Right hindlimb (tissue), 1 donor: ENCODE measurements around the gene LEP.

Experiments
- DNase-seq: peaks from one replicate; pipeline ENCODE4 v3.0.0-alpha.2; 2018

The LEP gene

DNA sequence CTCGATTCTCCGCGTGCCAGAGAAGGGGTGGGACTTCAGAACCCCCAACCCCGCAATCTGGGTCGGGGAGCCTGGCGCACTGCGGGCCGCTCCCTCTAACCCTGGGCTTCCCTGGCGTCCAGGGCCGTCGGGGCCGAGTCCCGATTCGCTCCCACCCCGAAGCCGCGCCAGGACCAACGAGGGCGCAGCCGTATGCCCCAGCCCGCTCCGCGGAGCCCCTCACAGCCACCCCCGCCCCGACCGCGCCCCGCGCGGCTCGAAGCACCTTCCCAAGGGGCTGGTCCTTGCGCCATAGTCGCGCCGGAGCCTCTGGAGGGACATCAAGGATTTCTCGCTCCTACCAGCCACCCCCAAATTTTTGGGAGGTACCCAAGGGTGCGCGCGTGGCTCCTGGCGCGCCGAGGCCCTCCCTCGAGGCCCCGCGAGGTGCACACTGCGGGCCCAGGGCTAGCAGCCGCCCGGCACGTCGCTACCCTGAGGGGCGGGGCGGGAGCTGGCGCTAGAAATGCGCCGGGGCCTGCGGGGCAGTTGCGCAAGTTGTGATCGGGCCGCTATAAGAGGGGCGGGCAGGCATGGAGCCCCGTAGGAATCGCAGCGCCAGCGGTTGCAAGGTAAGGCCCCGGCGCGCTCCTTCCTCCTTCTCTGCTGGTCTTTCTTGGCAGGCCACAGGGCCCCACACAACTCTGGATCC is at the start of gene LEP:
LEP (plus strand) TSS at position 583 of the 691 bp plus-strand sequence. CDS start 10,741 bp downstream, outside the sequence.
- DNase-seq, result no peak

DNA sequence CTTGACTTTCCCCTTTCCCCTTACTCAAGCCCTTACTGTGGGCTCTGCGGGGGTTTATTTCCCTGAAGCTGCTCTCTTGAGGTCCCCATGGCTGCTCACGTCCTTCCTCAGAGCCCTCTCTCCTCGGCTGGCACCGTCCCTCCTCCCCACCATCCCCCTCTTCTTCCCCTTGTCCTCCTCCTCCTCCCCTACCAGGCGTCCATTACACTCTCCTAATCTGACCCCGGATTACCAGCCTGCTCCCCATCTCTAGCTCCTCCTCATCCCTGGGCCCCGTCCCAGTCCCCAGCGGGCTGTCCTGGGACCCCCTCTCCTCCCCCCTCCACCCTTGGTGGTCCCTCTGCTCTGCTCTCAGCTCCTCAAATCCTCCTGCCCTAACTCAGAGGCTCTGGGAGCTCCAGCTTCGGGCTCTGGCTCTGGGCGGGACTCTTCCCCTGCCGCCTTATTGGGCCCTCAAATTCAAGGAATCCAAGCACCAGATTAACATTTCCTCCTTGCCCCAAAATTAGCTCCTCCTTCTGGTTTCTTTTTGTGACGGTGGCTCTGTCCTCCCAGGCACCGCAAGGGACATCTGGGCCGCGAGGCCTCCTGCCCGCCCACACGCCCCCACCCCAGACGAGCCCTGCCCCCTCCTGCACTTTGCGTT is 48.5 kb upstream of the LEP start:
- no peak for DNase-seq

DNA sequence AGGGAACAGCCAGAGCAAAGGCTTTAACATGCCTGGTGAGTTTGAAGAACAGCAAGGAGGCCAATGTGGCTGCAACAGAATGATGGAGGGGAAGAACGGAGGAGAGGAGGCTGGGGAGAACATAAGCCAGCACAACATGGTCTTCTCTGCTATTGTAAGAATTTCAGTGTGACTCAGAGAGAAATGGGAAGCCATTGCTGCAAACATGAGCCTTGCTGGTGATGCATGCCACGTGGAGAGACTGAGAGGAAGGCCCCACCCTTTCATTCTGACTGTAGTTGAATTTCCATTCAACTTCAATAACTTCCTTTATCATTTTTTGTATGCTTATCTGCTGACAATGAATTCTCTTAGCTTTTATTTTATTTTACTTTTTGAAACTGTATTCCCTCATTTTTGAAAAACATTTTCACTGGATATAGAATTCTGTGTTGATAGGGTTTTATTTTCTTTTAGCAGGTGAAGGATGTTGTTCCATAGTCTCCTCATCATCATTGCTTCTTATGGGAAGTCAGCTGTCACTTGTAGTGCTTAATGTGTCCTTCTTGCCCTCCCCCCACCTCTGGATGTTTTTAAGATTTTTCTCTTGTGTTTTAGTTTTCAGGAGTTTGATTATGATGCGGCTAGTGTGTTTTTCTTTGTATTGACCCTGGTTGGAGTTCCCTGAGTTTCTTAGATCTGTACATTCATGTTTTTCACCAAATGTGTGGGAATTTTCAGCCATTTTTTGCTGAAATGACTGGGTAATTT is 46.4 kb upstream of the LEP start:
- DNase-seq, result no peak

DNA sequence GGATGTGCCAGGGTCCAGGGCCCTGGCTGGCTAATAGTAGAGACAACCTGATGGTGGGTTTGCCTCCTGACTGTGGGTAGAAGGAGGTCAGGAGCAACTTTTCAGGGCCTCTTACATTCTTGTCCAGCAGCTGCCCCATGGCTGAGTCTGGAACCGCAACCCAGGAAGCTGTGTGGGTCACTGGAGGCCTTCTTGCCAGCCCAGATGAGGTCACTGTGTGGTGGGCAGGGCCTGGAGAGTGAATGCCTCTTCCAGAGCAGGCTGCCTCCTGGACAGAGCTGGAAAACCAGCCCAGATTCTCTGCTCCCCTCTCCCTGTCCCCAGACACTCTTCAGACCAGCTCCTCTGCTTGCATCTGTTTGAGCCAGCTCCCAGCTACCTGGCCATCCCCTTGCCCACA is 43.5 kb upstream of the LEP start:
- DNase-seq, result no peak

DNA sequence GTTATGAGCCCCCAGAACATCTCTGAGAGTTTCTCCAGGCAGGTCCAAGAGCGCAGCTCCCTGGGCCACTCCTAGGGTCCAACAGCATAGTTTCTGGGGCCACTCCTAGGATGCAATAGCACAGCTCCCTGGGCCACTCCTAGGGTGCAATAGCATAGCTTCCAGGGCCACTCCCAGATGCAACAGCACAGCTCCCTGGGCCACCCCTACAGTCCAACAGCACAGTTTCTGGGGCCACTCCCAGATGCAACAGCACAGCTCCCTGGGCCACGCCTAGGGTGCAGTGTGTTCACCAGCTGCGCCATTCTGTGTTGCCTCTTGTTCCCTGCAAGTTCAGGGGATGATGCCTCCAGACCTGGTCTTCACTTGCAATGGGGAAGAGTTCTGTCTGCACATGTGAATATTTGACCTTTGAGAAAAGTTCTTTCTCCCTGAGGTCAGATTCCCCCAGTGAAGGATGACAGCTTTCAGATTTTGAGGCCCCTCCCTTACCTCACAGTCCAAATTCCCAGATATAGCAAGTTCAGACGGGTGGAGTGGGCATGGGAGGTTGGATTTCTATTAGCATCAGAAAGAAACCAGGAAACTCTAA is 43.0 kb upstream of the LEP start:
- no peak for DNase-seq

DNA sequence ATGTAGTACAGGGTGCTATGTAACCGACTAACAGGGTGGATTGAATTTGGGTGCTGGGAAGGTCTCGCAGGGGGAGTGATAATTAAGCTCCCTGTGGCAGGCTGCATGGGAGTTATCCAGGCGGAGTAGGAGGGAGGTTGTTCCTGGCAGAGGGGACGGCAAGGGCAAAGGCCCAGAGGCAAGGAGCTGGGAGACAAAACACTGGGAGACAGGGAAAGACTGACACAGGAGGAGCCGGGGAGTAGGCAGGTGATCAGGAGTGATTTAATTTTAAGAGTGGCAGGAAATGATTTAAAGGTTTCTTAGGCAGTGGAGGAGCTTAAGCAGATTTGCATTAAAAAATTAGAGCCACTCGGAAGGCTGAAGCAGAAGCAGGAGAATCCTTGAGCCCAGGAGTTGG is 40.7 kb upstream of the LEP start:
- DNase-seq, result no peak

DNA sequence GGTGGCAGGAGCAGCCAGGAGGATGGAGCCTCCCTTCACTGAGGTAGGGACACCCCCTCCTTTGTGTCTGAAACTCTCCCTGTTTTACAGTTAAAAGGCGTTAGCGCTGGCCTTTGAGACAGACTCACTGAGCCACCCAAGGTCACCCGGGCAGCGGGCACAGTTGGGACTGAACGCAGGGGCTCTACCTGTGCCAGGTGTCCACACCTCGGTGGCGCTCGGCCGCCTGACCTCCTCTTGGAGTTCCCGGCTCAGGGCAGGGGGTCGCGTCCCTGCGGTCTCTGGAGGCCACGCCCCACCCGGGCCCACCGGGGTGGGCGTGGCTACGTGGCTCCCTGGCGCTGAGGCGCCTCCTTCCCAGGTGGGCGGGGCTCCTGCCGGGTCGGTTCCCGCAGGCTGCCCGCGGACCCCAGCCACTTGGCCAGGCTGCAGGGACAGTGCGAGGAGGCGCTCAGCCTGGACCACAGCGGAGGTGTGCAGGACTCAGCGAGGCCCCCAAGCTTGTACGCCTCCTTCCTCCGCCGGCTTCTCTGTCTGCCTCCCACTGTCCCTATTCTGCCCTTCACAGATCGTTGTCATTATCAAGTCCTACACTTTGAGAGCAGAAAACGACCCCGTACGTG is 39.9 kb upstream of the LEP start:
- no peak for DNase-seq

DNA sequence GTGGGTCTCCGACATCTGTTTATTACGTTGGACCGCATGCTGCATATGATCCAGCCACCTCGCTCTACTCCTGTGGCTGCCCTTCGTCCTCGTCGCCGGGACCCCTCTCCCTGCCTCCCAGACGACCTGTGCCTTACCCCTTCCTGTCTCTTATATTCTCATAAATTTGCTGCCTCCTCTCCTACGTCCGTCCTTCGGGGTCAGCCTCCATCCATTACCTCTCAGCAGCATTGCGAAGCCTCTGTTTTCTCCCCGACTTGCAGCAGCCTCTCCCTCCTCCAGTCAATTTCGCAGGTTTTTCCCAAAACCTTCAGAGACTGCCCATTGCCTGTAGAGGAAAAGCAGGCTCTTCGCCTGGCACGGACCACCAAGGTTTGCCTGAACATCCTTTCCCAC is 39.4 kb upstream of the LEP start:
- DNase-seq, result no peak

DNA sequence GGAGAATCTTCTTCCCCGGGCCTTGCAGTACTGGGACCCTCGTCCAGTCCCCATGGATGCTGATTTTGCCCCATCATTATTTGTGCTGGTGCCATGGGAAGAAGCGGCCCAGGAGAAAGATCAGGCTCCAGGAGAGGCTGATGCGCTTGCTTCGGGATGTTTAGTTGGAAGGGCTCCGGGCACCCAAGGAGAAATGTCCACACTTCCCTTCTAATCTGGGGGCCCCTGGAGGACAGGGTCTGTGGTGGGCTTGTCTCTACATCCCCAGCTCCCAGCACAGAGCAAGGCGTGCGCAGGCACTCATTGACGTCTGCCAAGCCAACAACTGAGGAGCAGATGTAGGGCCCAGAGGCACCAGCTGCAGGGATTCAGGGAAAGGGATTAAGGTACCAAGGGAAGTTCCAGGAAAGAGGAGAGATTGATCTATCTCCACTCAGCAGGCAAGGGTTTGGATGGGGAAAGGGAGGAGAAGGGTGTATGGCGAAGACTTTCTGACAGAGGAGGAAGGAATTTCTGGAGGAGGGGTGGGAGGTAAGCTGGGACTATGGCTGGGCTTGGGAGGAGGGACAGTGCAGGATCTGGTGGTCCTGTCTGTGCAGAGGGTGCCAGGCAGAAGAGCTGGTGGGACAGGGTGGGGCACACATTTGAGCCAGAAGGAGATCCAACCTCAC is 38.7 kb upstream of the LEP start:
- no peak for DNase-seq

DNA sequence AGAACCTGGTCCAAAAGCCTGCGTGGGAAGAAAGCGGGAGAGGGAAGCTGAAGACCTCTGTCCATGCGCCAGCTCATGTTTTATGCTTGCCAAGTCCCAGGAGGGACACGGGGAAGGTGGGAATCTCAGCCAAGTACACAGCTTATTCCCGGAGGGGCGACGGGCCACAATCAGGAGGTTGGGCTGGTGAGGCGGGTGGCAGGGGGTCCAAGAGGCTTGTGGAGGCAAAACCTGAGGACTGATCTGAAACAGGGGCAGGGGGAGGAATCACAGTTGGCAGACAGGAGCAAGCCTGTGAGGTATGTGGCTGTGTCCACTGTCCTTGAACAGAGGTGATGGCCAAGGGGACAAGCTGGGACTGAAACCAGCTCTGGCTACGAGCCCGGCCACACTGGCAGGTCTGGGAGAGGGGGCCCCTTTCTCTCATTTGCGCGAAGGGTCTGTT is 38.0 kb upstream of the LEP start:
- DNase-seq, result no peak

DNA sequence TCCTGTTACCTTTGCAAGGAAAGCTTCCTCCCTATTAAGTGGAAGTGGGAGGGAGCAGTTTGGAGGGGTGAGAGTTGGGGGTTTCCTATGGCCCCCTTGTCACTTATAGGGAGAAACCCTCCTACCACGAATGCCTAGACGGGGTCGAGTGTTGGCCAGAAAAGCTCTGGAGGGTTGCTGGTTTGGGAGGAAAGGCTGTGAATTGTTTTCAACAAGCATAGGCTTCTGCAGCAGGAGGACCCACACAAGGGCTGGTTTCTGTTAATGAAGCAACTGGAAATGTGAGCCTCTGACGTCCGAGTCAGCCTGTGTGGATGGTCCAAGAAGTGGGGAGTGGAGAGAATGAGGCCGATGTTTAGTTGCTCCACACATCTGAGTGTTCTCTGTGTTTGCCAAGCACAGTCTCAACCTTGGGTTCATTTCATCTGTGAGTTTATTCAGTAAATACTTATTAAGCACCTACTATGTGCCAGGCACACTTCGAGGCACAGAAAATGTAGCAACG is 37.3 kb upstream of the LEP start:
- no peak for DNase-seq

DNA sequence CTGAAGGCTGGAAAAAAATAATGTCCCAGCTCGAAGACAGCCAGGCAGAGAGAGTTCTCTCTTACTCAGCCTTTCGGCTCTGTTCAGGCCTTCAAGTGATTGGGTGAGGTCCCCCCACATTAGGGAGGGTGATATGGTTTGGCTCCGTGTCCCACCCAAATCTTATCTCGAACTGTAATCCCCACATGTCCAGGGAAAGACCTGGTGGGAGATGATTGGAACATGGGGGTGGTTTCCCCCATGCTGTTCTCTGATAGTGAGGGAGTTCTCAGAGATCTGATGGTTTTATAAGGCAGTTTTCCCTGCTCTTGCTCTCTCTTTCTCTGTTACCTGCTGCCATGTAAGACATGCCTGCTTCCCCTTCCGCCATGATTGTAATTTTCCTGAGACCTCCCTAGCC is 36.6 kb upstream of the LEP start:
- DNase-seq, result no peak

DNA sequence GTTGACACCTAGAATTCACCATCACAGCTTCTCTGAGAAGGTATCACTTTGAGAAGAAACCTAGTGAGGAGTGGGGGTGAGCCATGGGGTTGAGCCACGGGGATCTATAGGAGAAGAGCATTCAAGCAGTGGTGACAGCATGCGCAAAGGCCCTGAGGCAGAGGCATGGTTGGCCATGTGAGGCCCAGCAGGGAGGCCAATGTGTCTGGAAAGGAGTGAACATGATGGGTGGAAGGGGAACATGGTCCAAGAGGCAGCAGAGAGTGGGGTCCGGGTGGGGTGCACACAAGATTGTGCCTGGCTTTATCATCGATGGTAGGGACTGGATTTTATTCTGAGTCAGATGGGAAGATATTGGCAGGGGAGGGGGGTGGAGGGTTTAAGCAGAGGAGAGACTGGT is 36.0 kb upstream of the LEP start:
- DNase-seq, result no peak

DNA sequence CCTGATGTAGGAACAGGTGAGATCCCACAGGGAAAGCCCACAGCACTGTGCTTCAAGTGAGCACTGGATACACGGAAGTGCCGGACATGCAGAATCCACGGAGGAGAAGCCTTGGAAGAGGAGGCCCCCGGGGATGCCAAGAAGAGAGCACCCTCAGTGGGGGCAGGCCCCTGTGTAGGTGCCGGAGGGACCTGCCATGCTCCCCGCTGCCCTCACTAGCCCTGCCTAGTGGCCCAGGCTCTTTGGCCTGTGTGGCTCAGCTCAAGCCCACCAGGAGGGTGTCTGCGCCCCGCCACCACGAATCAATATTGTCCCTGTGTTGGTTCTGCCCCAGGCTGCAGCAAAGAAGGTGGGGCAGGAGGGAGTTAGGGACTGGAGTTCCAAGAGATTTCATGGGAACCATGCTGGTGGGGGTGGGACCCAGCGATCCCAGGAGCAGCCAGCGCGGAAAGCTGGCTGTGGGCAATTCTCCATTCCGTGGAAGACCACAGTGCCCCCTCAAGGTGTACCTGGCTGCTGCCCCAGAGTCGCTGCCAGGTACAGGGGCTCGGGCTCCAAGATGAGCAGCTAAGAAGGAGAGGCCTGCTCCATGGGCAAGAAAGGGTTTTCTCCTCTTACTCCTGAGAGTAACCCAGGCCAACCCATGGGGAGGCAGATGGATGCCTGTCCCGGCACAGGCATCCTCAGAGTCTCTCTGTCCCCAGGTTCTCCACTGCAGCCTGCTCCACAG is 34.9 kb upstream of the LEP start:
- DNase-seq, result no peak

DNA sequence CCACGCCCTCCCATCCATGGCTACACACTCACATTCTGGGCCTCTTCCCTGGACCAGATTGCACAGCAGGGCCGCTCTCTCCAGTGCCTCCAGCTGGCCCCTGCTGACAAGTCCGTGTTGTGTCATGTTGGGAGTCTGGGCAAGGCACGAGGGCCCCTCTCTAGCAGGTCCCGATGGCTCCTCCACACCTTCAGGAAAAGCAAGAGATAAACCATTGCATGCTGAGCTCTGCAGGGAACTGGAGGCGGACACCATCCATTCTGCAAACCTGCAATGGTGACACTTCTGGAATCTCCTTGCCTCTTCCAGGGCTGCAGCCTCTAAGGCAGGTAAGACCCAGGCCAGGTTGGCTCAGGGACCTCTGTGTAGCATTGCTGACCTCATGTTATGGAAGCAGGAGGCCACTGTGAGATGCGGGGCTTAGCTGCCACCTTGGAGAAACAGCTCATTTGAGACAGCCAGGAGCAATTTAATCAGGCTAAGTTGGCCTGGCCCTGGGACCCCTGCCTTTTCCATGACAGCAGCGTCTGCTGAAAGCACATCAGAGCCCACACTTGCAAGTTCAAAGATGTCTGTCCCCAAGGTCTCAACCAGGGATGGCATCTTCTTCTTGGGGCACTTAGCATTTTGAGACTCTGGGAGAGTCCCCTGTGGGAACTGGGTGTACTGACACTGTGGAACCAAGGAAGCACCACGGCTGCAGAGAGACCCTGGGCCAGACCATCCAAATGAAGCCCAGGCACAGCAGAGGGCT is 34.2 kb upstream of the LEP start:
- no peak for DNase-seq

DNA sequence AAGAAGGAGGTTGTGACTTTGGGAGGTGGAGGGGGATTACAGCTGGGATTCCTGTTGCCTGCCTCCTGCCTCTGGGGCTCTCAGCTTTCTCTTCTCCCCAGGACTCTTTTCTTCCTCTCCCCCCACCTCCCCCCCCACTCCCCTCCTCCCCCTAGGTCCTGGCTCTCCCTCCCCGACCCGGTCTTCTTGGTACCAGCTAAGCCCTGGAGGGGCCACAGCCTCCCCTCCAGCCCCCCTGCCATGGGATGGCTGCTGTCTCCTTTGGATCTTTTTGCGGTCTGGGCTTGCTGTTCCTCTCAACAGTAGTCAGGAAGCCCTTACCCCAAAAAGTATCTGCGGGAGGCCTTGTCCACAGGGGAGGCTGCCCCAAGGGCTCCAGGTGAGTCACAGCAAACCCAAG is 33.5 kb upstream of the LEP start:
- DNase-seq, result no peak

DNA sequence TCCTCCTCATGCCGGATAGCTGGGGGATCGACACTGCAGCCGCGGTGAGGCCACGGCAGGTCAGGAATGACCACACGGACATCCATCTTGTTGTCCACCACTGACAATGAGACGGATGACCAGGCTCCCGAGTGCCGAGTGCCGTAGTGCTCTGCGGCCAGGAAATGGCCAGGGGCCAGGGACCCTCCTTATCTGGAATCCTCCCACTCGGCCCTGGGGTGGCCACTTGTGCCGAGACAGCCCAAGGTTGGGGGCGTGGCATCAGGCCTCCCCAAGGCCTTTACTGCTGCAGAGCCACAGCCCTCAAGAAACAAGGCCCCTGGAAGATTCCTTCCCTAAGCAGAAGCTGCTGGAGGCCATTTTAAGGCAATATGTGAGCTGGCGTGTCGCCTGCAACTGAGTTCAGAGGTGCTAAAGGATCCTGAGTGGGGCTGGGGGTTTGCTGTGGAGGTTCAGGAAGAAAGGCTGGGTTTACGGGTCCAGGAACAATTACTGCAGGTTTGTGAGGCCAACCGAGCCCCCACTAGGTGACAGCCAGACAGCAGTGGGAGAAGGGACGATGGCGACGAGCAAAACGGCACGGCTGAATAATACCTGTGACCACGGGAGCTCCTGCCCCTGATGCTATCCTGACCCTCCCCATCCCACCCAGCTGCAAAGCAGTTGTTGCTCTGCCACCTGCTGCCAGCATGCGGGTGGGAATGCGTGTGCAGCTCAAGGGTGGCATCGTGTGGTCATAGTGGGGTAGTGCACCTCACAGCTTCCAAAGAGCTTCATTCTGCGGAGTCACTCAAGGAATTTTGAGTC is 31.6 kb upstream of the LEP start:
- DNase-seq, result peak; percentile 77

DNA sequence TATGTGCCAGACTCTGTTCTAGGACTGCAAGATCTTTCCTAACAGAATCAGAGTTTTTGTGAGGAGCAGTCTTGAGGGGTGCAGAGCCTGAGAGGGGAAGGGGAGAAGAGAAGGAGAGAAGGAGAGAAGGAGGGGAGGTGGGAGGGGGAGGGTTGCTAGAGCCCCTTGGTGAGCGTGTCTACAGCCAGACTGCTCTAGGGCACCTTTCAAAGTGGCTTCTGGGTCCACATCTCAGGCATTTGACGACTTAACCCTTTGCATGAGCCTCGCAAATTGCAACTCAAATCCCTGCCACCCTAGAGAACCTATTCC is 31.1 kb upstream of the LEP start:
- no peak for DNase-seq

DNA sequence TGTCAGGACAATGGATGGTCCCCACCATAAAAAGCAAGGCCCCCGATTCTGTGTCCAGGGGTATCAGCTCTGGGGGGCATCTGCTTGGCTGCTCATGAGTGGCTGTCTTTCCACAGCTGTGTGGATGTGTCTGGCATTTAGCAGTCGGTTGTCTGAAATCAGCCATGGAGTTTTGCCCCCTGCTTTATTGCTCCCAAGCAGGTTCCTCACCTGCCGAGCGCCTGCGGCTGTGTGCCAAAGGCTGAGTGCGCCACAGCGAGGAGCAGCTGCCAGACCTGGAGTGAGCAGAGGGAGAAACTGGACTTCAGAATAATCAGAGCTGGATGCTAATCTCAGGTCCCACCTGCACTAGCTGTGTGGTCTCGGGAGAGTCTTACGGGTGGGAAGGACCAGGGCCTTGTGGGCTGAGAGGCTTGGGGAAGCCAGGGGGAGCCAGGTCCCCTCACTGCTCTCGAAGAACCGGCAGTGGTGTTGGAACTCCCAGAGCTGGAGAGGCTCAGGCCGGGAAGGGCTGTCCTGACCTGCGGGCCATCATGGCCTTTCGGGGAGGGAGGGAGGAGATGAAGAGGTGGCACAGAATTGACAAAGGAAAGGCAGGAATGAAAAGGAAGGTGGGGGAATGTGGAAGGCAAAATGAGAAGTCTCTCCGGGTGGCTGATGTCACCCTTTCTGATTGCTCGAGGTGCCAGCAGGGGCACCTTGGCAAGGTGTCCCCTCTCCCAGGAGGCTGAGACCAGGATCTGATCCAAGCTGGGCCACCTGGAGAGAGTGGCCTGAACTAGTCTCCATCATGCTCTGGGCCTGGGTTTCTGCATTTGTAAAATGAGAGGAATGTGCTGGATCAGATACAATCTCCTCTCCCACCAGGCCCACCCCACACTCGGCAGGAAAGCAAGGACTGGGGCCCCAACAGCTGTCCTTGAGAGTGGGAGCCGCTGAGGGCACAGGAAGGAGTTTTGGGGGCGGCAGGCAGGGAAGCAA is 30.2 kb upstream of the LEP start:
- no peak for DNase-seq
